DND-41 (cell line): Measurements from ENCODE around the gene CFAP221.

Experiments used
- ATAC-seq: fragments of 200-7000 bp; cut with Tn5 transposase; 3 replicates; pipeline ENCODE4 v1.9.1; 2021; ENCODE audit warnings: low read depth; ENCODE audit not compliant: insufficient read depth
- DNase-seq: peaks from one replicate; pipeline ENCODE4 v3.0.0-alpha.2; 2020
- H2AFZ ChIP-seq: 2 replicates; pipeline ENCODE4 v1.6.0; 2012; ENCODE audit warnings: low read depth, low read length
- H3K27ac ChIP-seq: 2 replicates; pipeline ENCODE4 v1.5.1; 2012; ENCODE audit warnings: low read length, inconsistent platforms
- H3K27me3 ChIP-seq: fragments of 200-600 bp; sonication (generic); 2 replicates; pipeline ENCODE4 v1.6.0; 2012; ENCODE audit warnings: low read length, mild to moderate bottlenecking, inconsistent platforms; ENCODE audit not compliant: insufficient read depth, poor library complexity
- H3K36me3 ChIP-seq: 2 replicates; pipeline ENCODE4 v1.5.1; 2012; ENCODE audit warnings: low read length, inconsistent platforms; ENCODE audit not compliant: insufficient read depth
- H3K4me1 ChIP-seq: 2 replicates; pipeline ENCODE4 v1.5.1; 2012; ENCODE audit warnings: mild to moderate bottlenecking, low read length; ENCODE audit not compliant: insufficient read depth
- H3K4me2 ChIP-seq: 2 replicates; pipeline ENCODE4 v1.6.0; 2012; ENCODE audit warnings: mild to moderate bottlenecking, moderate library complexity, low read length, inconsistent platforms; ENCODE audit not compliant: insufficient read depth
- H3K4me3 ChIP-seq, 2 experiments: fragments of 200-600 bp in 1 of 2; shearing (Covaris generic) in 1 of 2; 2 replicates each; pipeline ENCODE4 v1.5.1; 2012 to 2016; ENCODE audit warnings: inconsistent platforms in 2 of 2, low read length in 2 of 2, mild to moderate bottlenecking in 2 of 2, low read depth in 1 of 2, moderate library complexity in 1 of 2
- H3K79me2 ChIP-seq: 2 replicates; pipeline ENCODE4 v1.6.0; 2012; ENCODE audit warnings: low read length, inconsistent platforms; ENCODE audit not compliant: insufficient read depth
- H3K9ac ChIP-seq: 2 replicates; pipeline ENCODE4 v1.6.0; 2012; ENCODE audit warnings: low read depth, mild to moderate bottlenecking, inconsistent platforms, low read length, moderate library complexity
- H3K9me3 ChIP-seq: 2 replicates; pipeline ENCODE4 v1.5.1; 2012; ENCODE audit warnings: low read length, moderate library complexity, mild to moderate bottlenecking, inconsistent platforms; ENCODE audit not compliant: insufficient read depth, severe bottlenecking
- H4K20me1 ChIP-seq: 2 replicates; pipeline ENCODE4 v1.6.0; 2012; ENCODE audit warnings: low read length; ENCODE audit not compliant: insufficient read depth
- EZH2 ChIP-seq: IDR thresholded peaks from 3 replicates; pipeline ENCODE4 v1.6.1; 2012; ENCODE audit warnings: borderline replicate concordance, low read depth, mild to moderate bottlenecking, moderate library complexity, low read length, inconsistent platforms; ENCODE audit not compliant: severe bottlenecking
- TF ChIP-seq, protein P1 (sequence below): IDR thresholded peaks from 2 replicates; pipeline ENCODE4 v1.5.1; 2012; ENCODE audit warnings: borderline replicate concordance, low read length, moderate library complexity, mild to moderate bottlenecking; ENCODE audit not compliant: poor library complexity, severe bottlenecking; ENCODE audit errors: extremely low read depth

Gene CFAP221

DNA sequence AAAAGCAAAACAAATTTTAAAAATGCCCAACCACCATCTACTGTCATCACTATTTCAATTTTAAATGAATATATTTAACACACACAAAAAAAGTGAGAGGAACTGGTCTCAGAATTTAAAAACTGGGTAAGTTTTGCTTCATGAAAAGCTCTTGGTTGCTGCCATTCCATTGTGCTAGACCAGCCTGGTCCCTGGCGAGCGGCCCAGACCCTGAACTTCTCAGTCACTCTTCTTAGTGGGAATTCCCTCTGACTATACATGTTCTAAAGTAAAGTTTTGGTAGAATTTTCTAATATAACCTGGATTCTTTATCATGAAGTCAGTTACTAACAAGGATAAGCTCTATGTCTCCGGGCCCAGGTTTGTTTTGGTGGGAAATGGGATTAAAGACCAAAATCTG, 99.9 kb downstream of the CFAP221 start:
- H3K9ac ChIP-seq, result no peak overlapping the region
- no peak overlapping the region for H3K27ac ChIP-seq
- ATAC-seq (no peak), DNase-seq (no peak)
- H2AFZ ChIP-seq, result no peak overlapping the region
- no peaks in the 10 kb centered on the region for H4K20me1 ChIP-seq
- no peaks in the 10 kb centered on the region for H3K27me3 ChIP-seq
- no peak overlapping the region for H3K4me2 ChIP-seq
- H3K79me2 ChIP-seq, result no peaks in the 10 kb centered on the region
- no peaks in the 10 kb centered on the region for H3K9me3 ChIP-seq
- H3K4me3 ChIP-seq, result no peak overlapping the region
- H3K36me3 ChIP-seq, result no peaks in the 10 kb centered on the region
- TF ChIP-seq EZH2, result no peak
- TF ChIP-seq, protein P1, sequence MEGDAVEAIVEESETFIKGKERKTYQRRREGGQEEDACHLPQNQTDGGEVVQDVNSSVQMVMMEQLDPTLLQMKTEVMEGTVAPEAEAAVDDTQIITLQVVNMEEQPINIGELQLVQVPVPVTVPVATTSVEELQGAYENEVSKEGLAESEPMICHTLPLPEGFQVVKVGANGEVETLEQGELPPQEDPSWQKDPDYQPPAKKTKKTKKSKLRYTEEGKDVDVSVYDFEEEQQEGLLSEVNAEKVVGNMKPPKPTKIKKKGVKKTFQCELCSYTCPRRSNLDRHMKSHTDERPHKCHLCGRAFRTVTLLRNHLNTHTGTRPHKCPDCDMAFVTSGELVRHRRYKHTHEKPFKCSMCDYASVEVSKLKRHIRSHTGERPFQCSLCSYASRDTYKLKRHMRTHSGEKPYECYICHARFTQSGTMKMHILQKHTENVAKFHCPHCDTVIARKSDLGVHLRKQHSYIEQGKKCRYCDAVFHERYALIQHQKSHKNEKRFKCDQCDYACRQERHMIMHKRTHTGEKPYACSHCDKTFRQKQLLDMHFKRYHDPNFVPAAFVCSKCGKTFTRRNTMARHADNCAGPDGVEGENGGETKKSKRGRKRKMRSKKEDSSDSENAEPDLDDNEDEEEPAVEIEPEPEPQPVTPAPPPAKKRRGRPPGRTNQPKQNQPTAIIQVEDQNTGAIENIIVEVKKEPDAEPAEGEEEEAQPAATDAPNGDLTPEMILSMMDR, result no peak
- H3K4me1 ChIP-seq, result no peaks in the 10 kb centered on the region

DNA sequence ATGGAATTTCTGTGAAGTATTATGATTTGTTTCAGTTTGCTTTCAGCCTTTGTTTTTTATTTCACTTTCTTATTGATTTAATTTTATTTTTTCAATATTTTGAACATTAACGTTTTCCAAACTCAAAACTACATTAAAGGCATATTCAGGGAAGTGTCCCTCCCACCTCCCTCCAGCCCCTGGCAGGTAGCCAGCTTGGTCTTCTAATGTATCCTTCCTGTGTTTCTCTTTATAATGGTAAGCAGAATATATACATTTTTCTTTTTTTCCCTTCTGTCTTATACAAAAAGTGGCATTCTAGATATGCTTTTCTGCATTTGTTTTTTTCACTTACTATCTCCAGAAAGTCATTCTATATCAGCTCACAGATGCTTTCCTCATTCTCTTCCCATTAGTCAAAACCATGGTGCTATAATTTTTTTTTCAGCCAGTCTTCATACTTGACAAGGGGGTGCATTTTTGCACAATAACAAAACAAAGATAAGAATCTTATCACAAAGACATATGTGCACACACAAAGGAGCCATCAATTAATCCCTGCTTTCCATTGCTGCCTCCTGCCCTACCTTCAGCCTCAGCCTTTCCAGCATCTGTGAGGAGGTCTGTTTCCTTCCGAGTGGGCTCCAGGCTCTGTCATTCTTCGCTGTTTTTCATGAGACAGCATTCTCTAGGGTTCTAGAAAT, 101.1 kb downstream of the CFAP221 start:
- no peaks in the 10 kb centered on the region for H3K27me3 ChIP-seq
- no peak overlapping the region for H3K4me2 ChIP-seq
- ATAC-seq (no peak), DNase-seq (no peak)
- no peak overlapping the region for H3K9ac ChIP-seq
- TF ChIP-seq, protein P1, result no peak
- TF ChIP-seq EZH2, result no peak
- H3K36me3 ChIP-seq, result no peaks in the 10 kb centered on the region
- H3K79me2 ChIP-seq, result no peaks in the 10 kb centered on the region
- no peak overlapping the region for H2AFZ ChIP-seq
- H3K9me3 ChIP-seq, result no peaks in the 10 kb centered on the region
- no peaks in the 10 kb centered on the region for H4K20me1 ChIP-seq
- H3K4me1 ChIP-seq, result no peaks in the 10 kb centered on the region
- H3K27ac ChIP-seq, result no peak overlapping the region
- no peak overlapping the region for H3K4me3 ChIP-seq

DNA sequence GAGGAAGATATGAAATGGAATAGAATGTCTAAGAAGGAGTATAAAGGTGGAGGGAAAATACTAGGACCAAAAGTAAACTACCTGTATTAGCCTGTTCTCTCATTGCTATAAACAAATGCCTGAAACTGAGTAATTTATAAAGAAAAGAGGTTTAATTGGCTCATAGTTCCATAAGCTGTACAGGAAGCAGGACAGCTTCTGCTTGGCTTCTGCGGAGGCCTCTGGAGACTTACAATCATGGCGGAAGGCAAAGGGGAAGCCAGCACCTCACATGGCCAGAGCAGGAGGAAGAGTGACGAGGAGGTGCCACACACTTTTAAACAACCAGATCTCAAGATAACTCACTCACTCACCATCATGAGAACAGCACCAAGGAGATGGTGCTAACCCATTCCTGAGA, 101.9 kb downstream of the CFAP221 start:
- Histone ChIP-seq H3K9ac (no peak overlapping the region), H3K79me2 (no peaks in the 10 kb centered on the region), H3K4me3 (no peak overlapping the region), H3K4me1 (no peaks in the 10 kb centered on the region), H2AFZ (no peak overlapping the region), H3K4me2 (no peak overlapping the region), H3K36me3 (no peaks in the 10 kb centered on the region), H3K9me3 (no peaks in the 10 kb centered on the region), H3K27ac (no peak overlapping the region), H4K20me1 (no peaks in the 10 kb centered on the region), H3K27me3 (no peaks in the 10 kb centered on the region)
- TF ChIP-seq EZH2, result no peak
- TF ChIP-seq, protein P1, result no peak
- DNase-seq (no peak), ATAC-seq (no peak)
